Keratinocyte (primary cell): Measurements from ENCODE around the gene RMND5B.

ENCODE experiments used
- CTCF ChIP-seq, 3 experiments: IDR thresholded peaks in 1 of 3; conservative IDR thresholded peaks in 1 of 3; optimal IDR thresholded peaks in 1 of 3; 2 replicates in 2 of 3; 3 replicates in 1 of 3; pipeline versions ENCODE3 to v1.5.1; 2011; ENCODE audit warnings: low read length in 3 of 3, mild to moderate bottlenecking in 3 of 3, moderate library complexity in 2 of 3, control low read depth in 1 of 3, inconsistent platforms in 1 of 3; ENCODE audit not compliant: insufficient read depth in 2 of 3; ENCODE audit errors: extremely low read depth in 1 of 3
- EZH2 ChIP-seq: IDR thresholded peaks from one replicate; pipeline ENCODE4 v1.6.1; 2012; ENCODE audit warnings: inconsistent platforms, mild to moderate bottlenecking, low read length, moderate library complexity

- TF ChIP-seq CTCF (optimal IDR thresholded peaks at IDR 0.05 in 1 of 3, IDR thresholded peaks at IDR 0.05 in 1 of 3, conservative IDR thresholded peaks at IDR 0.05 in 1 of 3; ENCODE audit: extremely low read depth in 1 of 3, insufficient read depth in 2 of 3, low read length in 3 of 3) (no peak), EZH2 (no peak)
Measured at GRCh38 chr5:178149199-178149932, 18.6 kb downstream of the RMND5B start.
